ENCODE results near the gene ANKRD60. TPM values are rescaled to one million over a fixed set of nuclear protein-coding genes. Genes with fewer than 3 reads are reported as not detected.

The ANKRD60 gene
- total and polyA plus RNA-seq, 2 of the 4 experiments (the other 2 are of a cell fraction), result not detected

DNA sequence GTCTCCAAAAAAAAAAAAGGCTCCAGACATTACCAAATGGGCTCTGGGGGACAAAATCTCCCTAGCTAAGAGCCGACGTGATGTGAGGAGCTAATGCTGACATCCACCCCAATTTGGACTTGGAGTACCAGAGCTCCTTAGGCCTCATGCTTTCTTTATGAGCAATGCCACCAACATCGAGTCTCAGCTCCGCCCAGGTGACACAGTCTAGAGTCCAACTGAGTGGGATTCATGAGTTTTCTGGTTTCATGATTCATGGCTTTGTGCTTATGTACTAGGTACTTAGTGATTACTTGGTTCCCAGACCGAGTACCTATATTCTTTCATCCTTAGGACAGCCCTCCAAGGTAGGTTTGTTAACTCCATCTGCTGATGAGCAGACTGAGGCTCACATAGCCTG lies 4.4 kb downstream of the ANKRD60 start:
- H3K27me3 ChIP-seq (ENCODE audit: control insufficient read depth, insufficient read depth, low read length), result peaks cover 47% of the 10 kb centered on the region
- no peak overlapping the region for H3K4ac ChIP-seq (ENCODE audit: low read depth, low read length)
- H3K4me1 ChIP-seq (ENCODE audit: control insufficient read depth, insufficient read depth, low read length), result no peaks in the 10 kb centered on the region
- H4K5ac ChIP-seq (ENCODE audit: low read depth, low read length), result no peak overlapping the region
- TF ChIP-seq, protein P1, sequence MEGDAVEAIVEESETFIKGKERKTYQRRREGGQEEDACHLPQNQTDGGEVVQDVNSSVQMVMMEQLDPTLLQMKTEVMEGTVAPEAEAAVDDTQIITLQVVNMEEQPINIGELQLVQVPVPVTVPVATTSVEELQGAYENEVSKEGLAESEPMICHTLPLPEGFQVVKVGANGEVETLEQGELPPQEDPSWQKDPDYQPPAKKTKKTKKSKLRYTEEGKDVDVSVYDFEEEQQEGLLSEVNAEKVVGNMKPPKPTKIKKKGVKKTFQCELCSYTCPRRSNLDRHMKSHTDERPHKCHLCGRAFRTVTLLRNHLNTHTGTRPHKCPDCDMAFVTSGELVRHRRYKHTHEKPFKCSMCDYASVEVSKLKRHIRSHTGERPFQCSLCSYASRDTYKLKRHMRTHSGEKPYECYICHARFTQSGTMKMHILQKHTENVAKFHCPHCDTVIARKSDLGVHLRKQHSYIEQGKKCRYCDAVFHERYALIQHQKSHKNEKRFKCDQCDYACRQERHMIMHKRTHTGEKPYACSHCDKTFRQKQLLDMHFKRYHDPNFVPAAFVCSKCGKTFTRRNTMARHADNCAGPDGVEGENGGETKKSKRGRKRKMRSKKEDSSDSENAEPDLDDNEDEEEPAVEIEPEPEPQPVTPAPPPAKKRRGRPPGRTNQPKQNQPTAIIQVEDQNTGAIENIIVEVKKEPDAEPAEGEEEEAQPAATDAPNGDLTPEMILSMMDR (conservative IDR thresholded peaks at IDR 0.05; ENCODE audit: low read depth, low read length), result no peak
- TF ChIP-seq RFX5 (IDR thresholded peaks at IDR 0.05; ENCODE audit: low read depth, low read length) (no peak), CEBPB (IDR thresholded peaks at IDR 0.05; ENCODE audit: low read depth, low read length) (no peak), MAZ (IDR thresholded peaks at IDR 0.05; ENCODE audit: borderline replicate concordance, low read depth, low read length) (no peak), BHLHE40 (IDR thresholded peaks at IDR 0.05; ENCODE audit: low read depth, low read length) (no peak), RCOR1 (IDR thresholded peaks at IDR 0.05; ENCODE audit: insufficient replicate concordance, low read length) (no peak), POLR2A (IDR thresholded peaks at IDR 0.05; ENCODE audit: low read depth, low read length) (no peak), FOS (IDR thresholded peaks at IDR 0.05; ENCODE audit: low read depth, low read length) (no peak), SMC3 (IDR thresholded peaks at IDR 0.05; ENCODE audit: low read depth, low read length) (no peak), MXI1 (IDR thresholded peaks at IDR 0.05; ENCODE audit: borderline replicate concordance, low read depth, low read length) (no peak), NFE2L2 (IDR thresholded peaks at IDR 0.05; ENCODE audit: low read depth, low read length) (no peak), RAD21 (IDR thresholded peaks at IDR 0.05; ENCODE audit: low read length) (no peak), CHD1 (IDR thresholded peaks at IDR 0.05; ENCODE audit: low read depth, low read length) (no peak)
- TF ChIP-seq, protein P2, sequence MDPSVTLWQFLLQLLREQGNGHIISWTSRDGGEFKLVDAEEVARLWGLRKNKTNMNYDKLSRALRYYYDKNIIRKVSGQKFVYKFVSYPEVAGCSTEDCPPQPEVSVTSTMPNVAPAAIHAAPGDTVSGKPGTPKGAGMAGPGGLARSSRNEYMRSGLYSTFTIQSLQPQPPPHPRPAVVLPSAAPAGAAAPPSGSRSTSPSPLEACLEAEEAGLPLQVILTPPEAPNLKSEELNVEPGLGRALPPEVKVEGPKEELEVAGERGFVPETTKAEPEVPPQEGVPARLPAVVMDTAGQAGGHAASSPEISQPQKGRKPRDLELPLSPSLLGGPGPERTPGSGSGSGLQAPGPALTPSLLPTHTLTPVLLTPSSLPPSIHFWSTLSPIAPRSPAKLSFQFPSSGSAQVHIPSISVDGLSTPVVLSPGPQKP (IDR thresholded peaks at IDR 0.05; ENCODE audit: borderline replicate concordance, low read depth, low read length), result no peak
- TF ChIP-seq, protein P3, sequence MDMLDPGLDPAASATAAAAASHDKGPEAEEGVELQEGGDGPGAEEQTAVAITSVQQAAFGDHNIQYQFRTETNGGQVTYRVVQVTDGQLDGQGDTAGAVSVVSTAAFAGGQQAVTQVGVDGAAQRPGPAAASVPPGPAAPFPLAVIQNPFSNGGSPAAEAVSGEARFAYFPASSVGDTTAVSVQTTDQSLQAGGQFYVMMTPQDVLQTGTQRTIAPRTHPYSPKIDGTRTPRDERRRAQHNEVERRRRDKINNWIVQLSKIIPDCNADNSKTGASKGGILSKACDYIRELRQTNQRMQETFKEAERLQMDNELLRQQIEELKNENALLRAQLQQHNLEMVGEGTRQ (IDR thresholded peaks at IDR 0.05; ENCODE audit: low read depth, low read length), result no peak
- H2AK9ac ChIP-seq (replicated peaks; ENCODE audit: low read depth, low read length, poor library complexity), result no peak overlapping the region
- H3K27ac ChIP-seq (ENCODE audit: insufficient read depth, low read length), result no peak overlapping the region
- DNase-seq (no peak), ATAC-seq (ENCODE audit: low read depth) (no peak)
- H4K91ac ChIP-seq (ENCODE audit: insufficient read depth, low read depth, low read length), result no peak overlapping the region
- WGBS, 2 experiments (ENCODE audit: extremely low coverage in 2 of 2, insufficient read length in 1 of 2), result no CpG with 5 or more reads among the region's 5 CpGs
- no peak overlapping the region for H3K14ac ChIP-seq (replicated peaks; ENCODE audit: low read depth, low read length)
- no peaks in the 10 kb centered on the region; the same call in 1 of the 2 replicates for H4K20me1 ChIP-seq (ENCODE audit: insufficient read depth, low read length)
- peaks cover 2% of the 10 kb centered on the region for H3K9me3 ChIP-seq (ENCODE audit: control insufficient read depth, insufficient read depth, low read length)
- no peak overlapping the region for H3K9ac ChIP-seq (ENCODE audit: low read depth, low read length)
- no peak overlapping the region for H3K4me2 ChIP-seq (ENCODE audit: low read depth, low read length)
- dilution Hi-C loops (cut with HindIII; ENCODE audit: low sequenced_read_pairs, unreplicated experiment), result no loop called here
- H2AK5ac ChIP-seq (ENCODE audit: low read depth, low read length), result no peak overlapping the region
- H3K9me1 ChIP-seq (ENCODE audit: insufficient read depth, low read length), result no peaks in the 10 kb centered on the region
- no peak overlapping the region for H2AFZ ChIP-seq (replicated peaks; ENCODE audit: low read length, poor library complexity)
- H3K18ac ChIP-seq (ENCODE audit: low read depth, low read length), result no peak overlapping the region
- no peak overlapping the region; the same call in 2 of the 3 replicates for H2BK15ac ChIP-seq (ENCODE audit: low read depth, low read length)
- H3K36me3 ChIP-seq (ENCODE audit: control insufficient read depth, insufficient read depth, low read length), result no peaks in the 10 kb centered on the region
- H2BK5ac ChIP-seq (ENCODE audit: low read depth, low read length, poor library complexity, severe bottlenecking), result no peak overlapping the region
- no peaks in the 10 kb centered on the region for H3K79me1 ChIP-seq (ENCODE audit: low read depth in 1 of 2, low read length in 2 of 2)
- H3K56ac ChIP-seq (ENCODE audit: extremely low read depth, insufficient read depth, low read length), result no peak overlapping the region
- H3K4me3 ChIP-seq (ENCODE audit: insufficient read depth, low read depth, low read length), result no peak overlapping the region
- no peak overlapping the region for H4K8ac ChIP-seq (ENCODE audit: low read depth in 2 of 2, low read length in 2 of 2)
- in situ Hi-C loops (cut with MboI; ENCODE audit: low sequenced_read_pairs), result loop anchor here (10.0 kb wide), 1 partner anchor 631 kb away; the partner anchor contains the start of genes GNAS and GNAS-AS1
- CTCF ChIA-PET, result interaction anchor here (1.0 to 1.5 kb wide), 3 partner anchors 10 to 15 kb away, joined by 3 to 5 read pairs (median 4); no protein-coding TSS in a partner anchor
- POLR2A ChIA-PET (ENCODE audit: unreplicated experiment), result no interaction called here
- intact Hi-C loops (cut with micrococcal nuclease), result no loop called here
- no peak overlapping the region for H2BK20ac ChIP-seq (ENCODE audit: low read depth, low read length)
- H3K23ac ChIP-seq (ENCODE audit: low read depth, low read length), result no peak overlapping the region
- no TSS peak for BruUV-seq (replicated peaks)
- H2BK120ac ChIP-seq (ENCODE audit: low read depth, low read length), result no peak overlapping the region

Data from IMR-90 (cell line).